ENCODE results near the gene VPS33B.

VPS33B gene
- 3.5 to 7.4 (median 5.4) reads per million in 9 experiments for total RNA-seq

GRCh38 chr15:91022075-91022831 is at the start of gene VPS33B:
Gene VPS33B, minus strand, starts transcription at chr15:91022594. Its CDS starts 345 bp downstream, at chr15:91022249.
- DNase-seq (peak; percentile 65 to 69 (median 67)), ATAC-seq (replicated peaks) (peak; percentile 93)
- H3K27me3 Mint-ChIP-seq: no peaks in the 10 kb centered on the region
- peak within 1 kb of the TSS; percentile 95 to 96 for H3K27ac Mint-ChIP-seq
- H3K4me3 Mint-ChIP-seq: peak within 1 kb of the TSS; percentile 97 to 98
- no peaks in the 10 kb centered on the region for H3K9me3 Mint-ChIP-seq
- H3K4me1 Mint-ChIP-seq (ENCODE audit: low read depth in 2 of 2): peaks cover 31 to 35% of the 10 kb centered on the region in 2 donors
- peaks cover 21% of the 10 kb centered on the region for H3K36me3 Mint-ChIP-seq (ENCODE audit: insufficient read depth)

DNA sequence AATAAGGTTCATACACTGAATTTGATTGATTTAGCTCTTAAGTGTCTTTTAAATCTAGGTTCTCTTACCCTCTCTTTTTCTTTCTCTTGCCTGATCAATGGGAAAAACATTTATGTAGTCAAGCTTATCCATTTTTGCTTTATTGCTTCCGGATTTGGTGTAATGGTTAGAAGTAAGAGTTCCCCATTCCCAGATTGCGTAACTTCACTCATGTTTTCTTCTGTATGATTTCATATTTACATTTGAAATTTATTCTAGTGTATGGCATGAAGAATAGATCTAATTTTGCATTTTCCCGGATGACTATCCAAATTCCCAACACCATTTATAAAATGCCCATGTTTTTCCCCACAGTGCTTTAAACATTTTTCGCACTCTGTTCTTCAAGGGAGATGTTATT is 49.8 kb upstream of the VPS33B start:
- Mint-ChIP-seq H3K27ac (no peak overlapping the region), H3K4me3 (no peak overlapping the region), H3K36me3 (ENCODE audit: insufficient read depth) (no peaks in the 10 kb centered on the region), H3K27me3 (peaks cover 45 to 71% of the 10 kb centered on the region in 2 donors), H3K9me3 (no peaks in the 10 kb centered on the region), H3K4me1 (ENCODE audit: low read depth in 2 of 2) (no peaks in the 10 kb centered on the region)
- DNase-seq (no peak), ATAC-seq (replicated peaks) (no peak)

DNA sequence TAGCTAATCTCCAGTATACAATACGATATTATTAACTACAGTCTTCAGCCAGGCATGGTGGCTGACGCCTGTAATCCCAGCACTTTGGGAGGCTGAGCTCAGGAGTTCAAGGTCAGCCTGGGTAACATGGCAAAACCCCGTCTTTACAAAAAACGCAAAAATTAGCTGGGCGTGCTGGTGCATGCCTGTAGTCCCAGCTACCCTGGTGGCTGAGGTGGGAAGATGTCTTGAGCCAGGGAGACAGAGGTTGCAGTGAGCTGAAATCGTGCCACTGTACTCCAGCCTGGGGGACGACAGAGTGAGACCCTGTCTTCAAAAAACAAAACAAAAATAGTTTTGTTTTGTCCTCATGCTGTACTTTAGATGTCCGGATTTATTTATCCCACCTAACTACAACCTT is 48.5 kb upstream of the VPS33B start:
- Mint-ChIP-seq H3K4me1 (ENCODE audit: low read depth in 2 of 2) (no peaks in the 10 kb centered on the region), H3K27ac (no peak overlapping the region), H3K36me3 (ENCODE audit: insufficient read depth) (no peaks in the 10 kb centered on the region), H3K27me3 (peaks cover 39 to 76% of the 10 kb centered on the region in 2 donors), H3K9me3 (no peaks in the 10 kb centered on the region), H3K4me3 (no peak overlapping the region)
- no peak for ATAC-seq (replicated peaks)
- DNase-seq: no peak

DNA sequence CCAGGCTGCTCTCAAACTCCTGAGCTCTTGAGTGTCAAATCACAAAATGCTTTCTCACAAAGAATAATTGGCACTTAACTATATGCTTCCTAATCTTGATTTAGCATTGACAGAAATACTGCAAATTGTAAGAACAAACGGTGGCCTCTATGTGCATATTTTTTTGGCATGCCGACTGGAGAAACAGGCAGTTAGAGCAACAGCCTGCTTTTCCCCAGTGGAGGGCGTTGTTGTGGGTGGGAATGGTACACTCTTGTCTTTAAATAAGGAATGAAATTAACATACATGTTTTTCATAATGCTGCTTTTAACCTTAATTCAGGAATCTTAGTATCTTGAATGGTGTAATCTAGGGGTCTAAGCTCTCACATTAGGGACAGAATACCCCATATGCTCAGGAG is 46.6 kb upstream of the VPS33B start:
- no peak overlapping the region for H3K4me3 Mint-ChIP-seq
- no peaks in the 10 kb centered on the region for H3K36me3 Mint-ChIP-seq (ENCODE audit: insufficient read depth)
- H3K9me3 Mint-ChIP-seq: peaks cover 0 to 3% of the 10 kb centered on the region in 2 donors
- DNase-seq: no peak
- no peak for ATAC-seq (replicated peaks)
- no peak overlapping the region for H3K27ac Mint-ChIP-seq
- peaks cover 31 to 58% of the 10 kb centered on the region in 2 donors for H3K27me3 Mint-ChIP-seq
- no peaks in the 10 kb centered on the region for H3K4me1 Mint-ChIP-seq (ENCODE audit: low read depth in 2 of 2)

DNA sequence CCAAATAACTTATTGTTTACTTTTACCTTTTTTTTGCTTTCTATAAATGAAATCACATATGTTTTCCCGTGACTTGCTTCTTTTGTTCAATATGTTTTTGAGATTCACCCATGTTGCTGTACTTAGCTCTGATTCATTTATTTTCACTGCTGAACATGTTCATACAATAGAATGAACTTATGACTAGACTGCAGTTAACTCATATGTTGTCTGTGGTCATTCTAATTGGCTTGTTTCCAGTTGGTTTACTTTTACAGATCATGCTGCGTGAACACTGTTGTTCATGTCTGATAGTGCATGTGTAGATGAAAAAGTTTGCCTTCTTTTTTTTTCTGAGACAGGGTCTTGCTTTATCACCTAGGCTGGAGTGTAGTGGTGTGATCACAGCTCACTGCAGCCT is 46.0 kb upstream of the VPS33B start:
- no peak for DNase-seq
- no peak overlapping the region for H3K4me3 Mint-ChIP-seq
- no peak for ATAC-seq (replicated peaks)
- H3K27me3 Mint-ChIP-seq: peaks cover 31 to 57% of the 10 kb centered on the region in 2 donors
- H3K9me3 Mint-ChIP-seq: peaks cover 0 to 3% of the 10 kb centered on the region in 2 donors
- no peaks in the 10 kb centered on the region for H3K4me1 Mint-ChIP-seq (ENCODE audit: low read depth in 2 of 2)
- H3K36me3 Mint-ChIP-seq (ENCODE audit: insufficient read depth): no peaks in the 10 kb centered on the region
- no peak overlapping the region for H3K27ac Mint-ChIP-seq

DNA sequence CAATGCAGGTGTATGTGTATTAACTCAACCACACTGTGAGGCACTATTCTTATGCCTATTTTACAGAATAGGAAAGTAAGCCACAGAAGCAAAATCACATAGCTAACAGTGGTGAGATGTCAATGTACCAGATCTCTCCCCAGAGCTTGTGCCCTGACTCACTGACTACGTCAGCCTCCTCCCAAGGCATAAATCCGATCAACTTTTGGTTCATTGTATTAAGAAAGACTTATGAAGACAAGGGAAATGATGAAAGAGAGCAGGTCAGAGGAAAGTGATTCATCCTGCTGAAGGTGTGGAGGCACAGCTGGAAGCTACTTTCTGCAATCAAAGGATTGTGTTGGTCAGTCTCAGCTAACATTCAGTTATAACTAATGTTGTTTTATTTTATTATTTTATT is 44.6 kb upstream of the VPS33B start:
- Mint-ChIP-seq H3K4me1 (ENCODE audit: low read depth in 2 of 2) (no peaks in the 10 kb centered on the region), H3K36me3 (ENCODE audit: insufficient read depth) (no peaks in the 10 kb centered on the region), H3K9me3 (peaks cover 0 to 3% of the 10 kb centered on the region in 2 donors), H3K4me3 (no peak overlapping the region), H3K27me3 (peaks cover 18 to 43% of the 10 kb centered on the region in 2 donors), H3K27ac (no peak overlapping the region)
- ATAC-seq (replicated peaks) (no peak), DNase-seq (no peak)

GRCh38 chr15:91065505-91065904 is 43.1 kb upstream of the VPS33B start:
- peaks cover 12 to 38% of the 10 kb centered on the region in 2 donors for H3K27me3 Mint-ChIP-seq
- H3K9me3 Mint-ChIP-seq: peaks cover 0 to 3% of the 10 kb centered on the region in 2 donors
- ATAC-seq (replicated peaks) (no peak), DNase-seq (no peak)
- H3K27ac Mint-ChIP-seq: no peak overlapping the region
- no peaks in the 10 kb centered on the region for H3K4me1 Mint-ChIP-seq (ENCODE audit: low read depth in 2 of 2)
- no peaks in the 10 kb centered on the region for H3K36me3 Mint-ChIP-seq (ENCODE audit: insufficient read depth)
- H3K4me3 Mint-ChIP-seq: no peak overlapping the region

- no peak overlapping the region for H3K27ac Mint-ChIP-seq
- H3K36me3 Mint-ChIP-seq (ENCODE audit: insufficient read depth): no peaks in the 10 kb centered on the region
- H3K4me1 Mint-ChIP-seq (ENCODE audit: low read depth in 2 of 2): peaks cover 0 to 2% of the 10 kb centered on the region in 2 donors
- H3K27me3 Mint-ChIP-seq: peaks cover 32 to 51% of the 10 kb centered on the region in 2 donors
- ATAC-seq (replicated peaks): no peak
- H3K4me3 Mint-ChIP-seq: no peak overlapping the region
- peaks cover 0 to 3% of the 10 kb centered on the region in 2 donors for H3K9me3 Mint-ChIP-seq
- no peak for DNase-seq
These were observed 39.6 kb upstream of the VPS33B start for GRCh38 chr15:91061997-91062396.

DNA sequence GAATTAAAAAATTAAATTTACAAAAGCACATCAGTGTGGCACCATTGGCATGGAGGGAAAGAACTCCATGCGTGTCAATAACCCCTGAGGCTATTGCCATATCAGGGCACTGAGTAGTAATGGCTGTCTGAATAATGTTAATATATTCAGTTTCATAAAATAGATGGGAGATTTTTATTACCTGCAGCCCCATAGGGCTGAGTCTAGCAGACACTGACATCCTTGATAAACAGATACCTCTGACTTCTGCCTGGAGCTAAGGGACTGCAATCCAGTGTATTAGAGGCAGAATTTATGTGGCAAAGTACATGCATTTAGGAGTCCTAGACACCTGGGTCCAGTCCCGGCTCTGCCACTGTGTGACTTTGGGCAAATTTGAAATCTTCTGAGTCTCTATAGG is 38.8 kb upstream of the VPS33B start:
- Mint-ChIP-seq H3K36me3 (ENCODE audit: insufficient read depth) (no peaks in the 10 kb centered on the region), H3K27ac (no peak overlapping the region), H3K4me1 (ENCODE audit: low read depth in 2 of 2) (peaks cover 0 to 2% of the 10 kb centered on the region in 2 donors), H3K27me3 (peaks cover 38 to 51% of the 10 kb centered on the region in 2 donors), H3K9me3 (peaks cover 0 to 3% of the 10 kb centered on the region in 2 donors), H3K4me3 (no peak overlapping the region)
- DNase-seq: no peak
- no peak for ATAC-seq (replicated peaks)

- Mint-ChIP-seq H3K9me3 (no peaks in the 10 kb centered on the region), H3K36me3 (ENCODE audit: insufficient read depth) (no peaks in the 10 kb centered on the region), H3K27ac (no peak overlapping the region), H3K27me3 (peaks cover 78 to 94% of the 10 kb centered on the region in 2 donors), H3K4me1 (ENCODE audit: low read depth in 2 of 2) (peaks cover 3 to 8% of the 10 kb centered on the region in 2 donors), H3K4me3 (no peak overlapping the region)
- ATAC-seq (replicated peaks): peak; percentile 33
- DNase-seq: peak; percentile 13 to 41 (median 14)
These were observed 33.3 kb upstream of the VPS33B start for GRCh38 chr15:91055548-91056331.

- Mint-ChIP-seq H3K4me3 (no peak overlapping the region), H3K27me3 (peaks cover 73 to 85% of the 10 kb centered on the region in 2 donors), H3K4me1 (ENCODE audit: low read depth in 2 of 2) (peaks cover 4 to 9% of the 10 kb centered on the region in 2 donors), H3K9me3 (no peaks in the 10 kb centered on the region), H3K36me3 (ENCODE audit: insufficient read depth) (no peaks in the 10 kb centered on the region), H3K27ac (no peak overlapping the region)
- DNase-seq (no peak), ATAC-seq (replicated peaks) (no peak)
These were observed 32.4 kb upstream of the VPS33B start for GRCh38 chr15:91054816-91055215.

DNA sequence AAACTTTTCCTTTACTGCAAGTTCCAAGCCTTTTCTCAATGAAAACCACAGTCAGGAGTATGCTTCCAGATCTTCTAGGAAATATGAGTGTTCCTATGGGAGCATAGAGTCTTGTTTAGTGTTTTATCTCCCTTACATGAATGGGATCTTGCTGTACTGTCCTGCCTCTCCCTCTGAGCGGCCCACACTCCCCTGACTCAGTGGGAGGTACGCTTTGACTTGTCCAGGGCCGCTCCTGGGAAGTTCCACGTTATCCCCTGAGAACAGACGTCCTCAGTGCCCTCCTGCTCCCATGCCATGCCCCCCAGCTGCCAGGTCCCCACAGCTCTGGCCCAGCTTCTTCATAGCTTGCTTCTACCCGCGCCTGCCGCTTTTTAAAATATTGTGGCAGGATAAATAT is 28.9 kb upstream of the VPS33B start:
- peaks cover 40 to 50% of the 10 kb centered on the region in 2 donors for H3K27me3 Mint-ChIP-seq
- peaks cover 15 to 22% of the 10 kb centered on the region in 2 donors for H3K4me1 Mint-ChIP-seq (ENCODE audit: low read depth in 2 of 2)
- H3K4me3 Mint-ChIP-seq: no peak overlapping the region
- no peaks in the 10 kb centered on the region for H3K36me3 Mint-ChIP-seq (ENCODE audit: insufficient read depth)
- DNase-seq: no peak
- H3K27ac Mint-ChIP-seq: no peak overlapping the region
- H3K9me3 Mint-ChIP-seq: no peaks in the 10 kb centered on the region
- no peak for ATAC-seq (replicated peaks)

- DNase-seq: no peak
- ATAC-seq (replicated peaks): no peak
- Mint-ChIP-seq H3K36me3 (ENCODE audit: insufficient read depth) (no peaks in the 10 kb centered on the region), H3K4me3 (no peak overlapping the region), H3K27me3 (peaks cover 29 to 39% of the 10 kb centered on the region in 2 donors), H3K27ac (no peak overlapping the region), H3K9me3 (no peaks in the 10 kb centered on the region), H3K4me1 (ENCODE audit: low read depth in 2 of 2) (peaks cover 10 to 19% of the 10 kb centered on the region in 2 donors)
These were observed 27.7 kb upstream of the VPS33B start for GRCh38 chr15:91050128-91050455.
